Middle frontal gyrus (tissue), 1 donor: ENCODE measurements around the gene USP1.

Source experiments
- DNase-seq: peaks from one replicate; pipeline ENCODE4 v3.0.0-alpha.2; 2015; ENCODE audit warnings: low spot score; ENCODE audit errors: extremely low spot score

USP1 gene, protein sequence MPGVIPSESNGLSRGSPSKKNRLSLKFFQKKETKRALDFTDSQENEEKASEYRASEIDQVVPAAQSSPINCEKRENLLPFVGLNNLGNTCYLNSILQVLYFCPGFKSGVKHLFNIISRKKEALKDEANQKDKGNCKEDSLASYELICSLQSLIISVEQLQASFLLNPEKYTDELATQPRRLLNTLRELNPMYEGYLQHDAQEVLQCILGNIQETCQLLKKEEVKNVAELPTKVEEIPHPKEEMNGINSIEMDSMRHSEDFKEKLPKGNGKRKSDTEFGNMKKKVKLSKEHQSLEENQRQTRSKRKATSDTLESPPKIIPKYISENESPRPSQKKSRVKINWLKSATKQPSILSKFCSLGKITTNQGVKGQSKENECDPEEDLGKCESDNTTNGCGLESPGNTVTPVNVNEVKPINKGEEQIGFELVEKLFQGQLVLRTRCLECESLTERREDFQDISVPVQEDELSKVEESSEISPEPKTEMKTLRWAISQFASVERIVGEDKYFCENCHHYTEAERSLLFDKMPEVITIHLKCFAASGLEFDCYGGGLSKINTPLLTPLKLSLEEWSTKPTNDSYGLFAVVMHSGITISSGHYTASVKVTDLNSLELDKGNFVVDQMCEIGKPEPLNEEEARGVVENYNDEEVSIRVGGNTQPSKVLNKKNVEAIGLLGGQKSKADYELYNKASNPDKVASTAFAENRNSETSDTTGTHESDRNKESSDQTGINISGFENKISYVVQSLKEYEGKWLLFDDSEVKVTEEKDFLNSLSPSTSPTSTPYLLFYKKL

DNA sequence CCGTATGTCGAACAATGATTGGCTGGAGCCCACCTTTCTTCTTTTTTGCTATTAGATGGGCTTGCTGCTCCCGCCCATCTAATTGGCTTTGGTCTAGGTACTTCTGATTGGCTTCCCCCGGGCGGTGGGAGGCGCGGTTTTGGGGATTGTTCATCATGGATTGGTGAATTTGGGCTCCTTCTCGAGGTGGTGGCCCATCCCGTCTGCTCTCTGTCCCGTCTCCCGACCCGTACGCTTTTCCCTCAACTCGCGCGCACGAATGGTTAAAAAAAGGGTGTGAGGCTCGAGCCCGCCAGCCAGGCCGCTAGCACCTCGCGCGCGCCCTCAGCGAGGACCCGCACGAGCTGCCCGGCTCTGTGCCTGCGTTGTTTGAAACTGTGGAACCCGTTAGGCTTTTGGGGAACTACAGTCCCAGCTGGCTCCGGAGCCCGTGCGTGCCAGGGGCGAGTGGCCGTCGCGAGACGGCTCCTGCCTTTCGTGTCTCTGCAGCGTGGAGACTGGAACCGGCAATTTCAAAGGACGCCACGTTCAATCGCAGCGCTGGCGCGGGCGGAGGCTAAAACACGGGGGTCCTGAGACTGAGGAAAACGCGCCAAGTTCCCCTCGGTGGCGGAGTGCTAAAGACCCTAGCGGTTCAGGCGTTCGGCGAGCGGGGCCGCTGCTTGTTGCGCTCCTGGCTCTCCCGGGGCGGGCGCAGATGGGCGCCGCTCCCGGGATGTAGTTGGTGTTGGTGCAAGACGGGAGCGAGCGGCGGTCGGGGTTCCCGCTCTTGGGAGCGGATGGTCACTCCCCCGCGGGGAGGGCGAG lies at the start of gene USP1:
TSS of gene USP1 (plus strand) at position 584 of the 807 bp plus-strand sequence. CDS start 2,819 bp downstream, outside the sequence.
- peak; percentile 97 for DNase-seq

DNA sequence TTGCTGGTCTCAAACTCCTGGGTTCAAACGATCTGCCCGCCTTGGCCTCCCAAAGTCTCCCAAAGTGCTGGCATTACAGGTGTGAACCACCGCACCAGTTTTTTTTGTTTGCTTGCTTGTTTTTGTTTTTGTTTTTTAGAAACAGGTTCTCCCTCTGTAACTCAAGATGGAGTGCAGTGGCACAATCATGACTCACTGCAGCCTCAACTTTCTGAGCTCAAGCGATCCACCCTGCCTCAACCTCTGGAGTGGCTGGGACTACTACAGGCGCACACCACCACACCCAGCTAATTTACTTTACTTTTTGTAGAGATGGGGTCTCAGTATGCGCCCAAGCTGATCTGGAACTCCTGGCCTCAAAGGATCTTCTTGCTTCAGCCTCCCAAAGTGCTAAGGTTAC lies 47.3 kb upstream of the USP1 start:
- no peak for DNase-seq

DNA sequence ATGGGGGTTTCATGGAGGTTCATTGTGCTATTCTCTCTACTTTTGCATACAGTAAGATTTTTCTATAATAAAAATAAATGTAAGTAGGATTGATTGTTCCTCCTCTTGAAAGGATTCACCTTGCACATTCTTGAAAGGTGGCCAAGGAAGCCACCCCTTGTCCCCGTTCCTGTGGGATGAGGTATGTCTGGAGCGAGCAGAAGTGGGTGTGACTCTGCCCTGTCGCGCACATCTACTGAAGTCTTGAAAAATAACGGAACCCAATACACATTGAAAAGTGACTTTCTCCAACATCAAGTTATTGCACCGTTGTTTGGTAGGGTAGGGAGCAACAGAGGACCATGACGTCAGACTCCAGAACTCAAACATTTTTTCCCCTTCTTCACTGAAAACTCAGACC lies 46.8 kb upstream of the USP1 start:
- DNase-seq, result no peak

DNA sequence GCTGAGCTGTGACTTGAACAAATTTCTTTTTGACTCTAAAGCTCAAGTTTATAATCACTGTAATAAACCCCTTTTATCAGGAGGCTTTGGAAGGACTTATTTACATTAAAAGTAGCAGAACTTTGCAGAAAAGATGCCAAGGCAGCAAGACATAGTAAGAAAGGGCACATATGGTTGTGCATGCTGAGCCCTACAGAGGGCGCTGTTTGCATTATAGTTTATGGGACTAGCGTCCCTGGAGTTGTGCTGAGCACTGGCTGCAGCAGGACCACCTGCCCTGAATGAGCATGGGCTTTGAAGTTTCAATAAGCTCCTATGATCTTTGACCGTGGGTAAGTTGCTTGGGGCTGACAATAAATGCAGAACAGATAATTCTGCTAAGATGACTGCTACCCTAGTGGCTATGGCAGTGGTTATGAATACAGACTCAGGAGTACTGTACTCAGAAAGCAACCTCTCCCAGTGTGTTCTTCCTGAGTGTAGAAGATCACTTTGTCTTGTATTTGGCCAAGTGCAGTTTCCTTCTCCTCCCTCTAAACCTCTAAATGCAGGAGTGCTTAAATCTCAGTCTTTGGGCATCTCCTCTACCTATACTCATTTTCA lies 45.4 kb upstream of the USP1 start:
- no peak for DNase-seq

DNA sequence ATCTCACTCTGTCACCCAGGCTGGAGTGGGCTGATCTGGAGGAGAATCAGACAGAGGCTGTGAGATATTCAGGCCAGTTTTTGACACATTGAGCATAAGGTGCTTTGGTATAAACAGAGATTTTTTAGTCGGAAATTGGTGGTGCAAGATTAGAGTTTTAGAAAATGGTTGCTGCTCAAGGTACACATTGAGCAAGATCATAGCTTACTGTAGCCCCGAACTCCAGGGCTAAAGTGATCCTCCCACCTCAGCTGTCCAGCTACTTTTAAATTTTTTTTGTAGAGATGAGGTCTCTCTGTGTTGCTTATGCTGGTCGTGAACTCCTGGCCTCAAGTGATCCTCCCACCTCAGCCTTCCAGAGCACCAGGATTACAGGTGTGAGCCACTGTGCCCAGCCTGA lies 43.9 kb upstream of the USP1 start:
- no peak for DNase-seq

DNA sequence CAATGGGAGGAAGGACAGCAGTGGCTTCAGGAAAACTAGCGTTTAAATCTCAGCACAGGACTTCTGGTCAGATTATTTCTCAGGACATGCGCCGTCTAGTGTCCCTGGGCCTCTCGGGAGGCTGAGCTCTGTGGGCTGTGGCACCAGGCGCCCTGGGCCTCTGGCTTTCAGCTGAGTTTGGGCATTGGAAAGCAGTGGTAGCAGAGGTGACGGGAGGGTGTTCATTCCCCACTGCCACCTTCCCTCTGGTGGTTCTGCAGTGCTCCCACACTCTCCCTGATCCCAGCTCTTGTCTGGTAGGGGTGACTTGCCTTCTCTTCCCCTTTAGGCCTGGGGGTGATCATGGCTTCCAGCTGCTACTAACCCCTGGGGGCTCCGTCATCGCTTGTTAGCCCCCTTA lies 42.2 kb upstream of the USP1 start:
- no peak for DNase-seq

DNA sequence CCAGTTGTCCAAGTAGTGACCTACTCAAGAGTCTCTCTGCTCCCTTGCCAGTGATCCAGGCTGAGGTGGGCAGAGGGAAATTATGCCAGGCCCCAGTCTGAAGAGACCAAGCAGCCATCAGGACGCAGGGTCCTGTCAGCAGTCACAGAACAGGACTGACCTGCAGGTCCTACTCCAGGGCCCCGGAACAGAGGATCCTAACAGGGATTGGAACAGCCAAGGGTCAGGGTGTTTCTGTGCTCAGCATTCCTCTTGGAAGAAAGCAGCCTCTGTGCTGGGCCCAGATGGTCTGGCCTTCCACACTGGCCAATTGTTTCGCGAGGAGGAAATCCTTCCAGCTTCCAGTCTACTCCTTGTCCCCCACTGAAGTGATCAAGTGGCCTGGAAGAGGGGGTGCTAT lies 41.6 kb upstream of the USP1 start:
- DNase-seq, result no peak

DNA sequence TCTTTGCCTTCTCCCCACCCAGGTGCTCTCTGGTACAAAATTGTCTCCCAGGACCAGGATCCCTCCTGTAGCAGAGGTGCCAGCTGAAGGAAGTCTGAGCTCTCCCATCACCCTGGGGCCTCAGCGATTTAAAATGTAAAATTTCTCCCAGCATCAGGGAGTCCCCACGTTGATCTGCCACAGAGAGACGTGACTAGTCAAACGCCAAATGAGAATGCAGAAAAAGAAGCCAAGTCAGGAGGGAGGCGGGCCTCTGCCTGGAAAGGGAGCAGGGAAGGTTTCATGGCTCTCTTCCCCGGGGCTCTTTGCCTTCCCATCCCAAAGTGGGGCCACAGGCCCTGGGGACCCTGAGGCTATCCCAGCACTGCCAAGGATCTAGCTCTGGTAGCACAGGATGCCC lies 40.0 kb upstream of the USP1 start:
- DNase-seq, result no peak

DNA sequence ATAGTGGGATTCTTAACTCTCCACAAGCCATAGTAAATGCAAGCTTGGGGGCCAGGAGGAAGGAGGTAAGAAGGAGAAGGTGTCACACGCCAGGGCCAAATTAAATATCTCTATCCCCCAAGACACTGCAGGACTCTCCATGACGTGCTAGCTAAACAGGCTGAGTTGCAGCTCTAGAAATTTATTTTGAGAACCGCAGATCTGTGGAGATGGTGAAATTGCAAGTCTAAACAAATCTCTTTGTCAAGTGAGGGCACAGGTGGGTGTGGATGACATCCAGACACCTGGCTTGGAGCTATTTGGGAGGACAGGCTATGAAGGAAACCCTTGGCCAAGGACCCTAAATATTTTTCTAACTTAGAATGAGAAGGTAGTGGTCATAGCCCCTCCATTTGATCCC lies 39.5 kb upstream of the USP1 start:
- no peak for DNase-seq

DNA sequence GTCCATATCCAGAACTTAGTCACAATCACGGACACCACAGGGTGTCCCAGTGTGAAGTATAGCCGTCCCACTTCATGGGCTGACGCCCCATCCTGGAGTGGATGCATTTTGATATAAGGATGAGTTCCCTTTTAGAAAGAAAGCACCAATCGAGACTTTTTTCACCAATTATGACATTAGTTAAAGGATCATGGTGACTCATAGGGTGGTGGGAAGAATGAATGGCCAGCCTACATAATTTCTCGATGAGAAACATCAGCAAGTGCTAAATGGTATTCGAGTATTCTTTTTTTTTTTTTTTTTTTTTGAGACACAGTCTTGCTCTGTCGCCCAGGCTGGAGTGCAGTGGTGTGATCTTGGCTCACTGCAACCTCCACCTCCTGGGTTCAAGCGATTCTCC lies 38.5 kb upstream of the USP1 start:
- no peak for DNase-seq

DNA sequence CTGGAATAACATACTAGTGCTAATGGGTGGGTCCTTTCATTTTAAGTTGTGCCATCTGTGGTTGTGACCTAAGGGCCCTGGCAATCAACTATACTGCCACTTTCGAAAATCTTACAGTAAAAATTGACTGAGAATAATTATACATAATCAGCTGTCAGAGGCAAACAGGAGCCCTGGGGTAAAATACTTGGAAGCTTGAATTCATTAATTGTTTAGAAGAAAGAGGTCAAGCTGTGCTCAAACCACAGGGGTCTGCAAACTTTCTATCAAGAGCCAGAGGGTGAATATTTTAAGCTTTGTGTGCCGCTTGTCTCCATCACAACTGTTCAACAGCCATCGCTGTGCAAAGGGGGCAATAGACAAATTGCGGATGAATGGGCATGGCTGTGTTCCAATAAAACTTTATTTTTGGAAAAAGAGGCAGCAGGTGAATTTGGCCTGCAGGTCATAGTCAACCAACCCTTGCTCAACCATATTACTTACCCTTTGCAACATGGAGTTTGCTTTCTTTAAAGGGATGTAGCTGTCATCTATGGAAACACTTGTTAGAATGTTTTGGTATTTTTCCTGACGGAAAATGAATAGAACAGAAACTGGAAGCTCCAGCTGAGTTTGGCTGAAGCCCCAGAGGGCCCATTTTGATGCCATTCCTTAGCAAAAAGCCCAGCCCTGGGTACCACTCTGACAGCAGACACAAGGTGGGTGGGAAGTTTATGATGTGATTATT lies 35.7 kb upstream of the USP1 start:
- no peak for DNase-seq

DNA sequence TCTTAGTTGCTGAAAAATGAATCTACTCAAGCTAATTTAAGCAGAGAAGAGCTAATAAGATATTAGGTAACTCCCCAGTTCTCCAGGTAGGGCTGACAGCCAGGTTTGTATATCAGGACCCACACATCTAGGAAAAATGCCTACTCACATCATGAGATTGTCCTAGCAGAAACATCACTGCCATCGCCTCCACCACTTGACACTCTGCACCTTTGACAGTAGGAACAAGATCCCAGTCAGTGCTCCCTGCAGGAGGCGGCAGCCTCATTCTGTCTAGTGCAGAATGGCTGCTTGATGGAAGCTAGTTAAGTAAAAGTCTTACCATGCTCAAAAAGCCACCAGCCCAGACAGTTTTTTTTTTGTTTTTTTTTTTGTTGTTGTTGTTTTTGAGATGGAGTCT lies 31.6 kb upstream of the USP1 start:
- DNase-seq, result no peak

DNA sequence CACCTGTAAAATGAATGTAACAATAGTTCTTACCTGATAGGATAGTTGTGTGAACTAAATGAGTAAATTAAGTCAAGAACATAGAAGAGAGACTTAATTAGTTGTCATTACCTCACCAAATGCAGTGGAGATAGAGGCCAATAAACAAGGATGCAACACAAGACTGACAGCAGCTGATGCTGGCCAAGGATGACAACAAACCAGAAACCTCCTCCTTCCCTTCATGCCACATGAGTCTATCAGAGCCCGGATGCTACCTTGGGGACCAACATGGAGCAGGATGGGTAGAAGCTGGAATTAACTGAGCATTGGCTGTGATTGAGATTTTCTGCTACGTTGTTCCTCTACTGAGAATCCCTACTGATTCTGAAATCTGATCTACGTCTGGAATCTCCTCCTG lies 30.3 kb upstream of the USP1 start:
- DNase-seq, result no peak

DNA sequence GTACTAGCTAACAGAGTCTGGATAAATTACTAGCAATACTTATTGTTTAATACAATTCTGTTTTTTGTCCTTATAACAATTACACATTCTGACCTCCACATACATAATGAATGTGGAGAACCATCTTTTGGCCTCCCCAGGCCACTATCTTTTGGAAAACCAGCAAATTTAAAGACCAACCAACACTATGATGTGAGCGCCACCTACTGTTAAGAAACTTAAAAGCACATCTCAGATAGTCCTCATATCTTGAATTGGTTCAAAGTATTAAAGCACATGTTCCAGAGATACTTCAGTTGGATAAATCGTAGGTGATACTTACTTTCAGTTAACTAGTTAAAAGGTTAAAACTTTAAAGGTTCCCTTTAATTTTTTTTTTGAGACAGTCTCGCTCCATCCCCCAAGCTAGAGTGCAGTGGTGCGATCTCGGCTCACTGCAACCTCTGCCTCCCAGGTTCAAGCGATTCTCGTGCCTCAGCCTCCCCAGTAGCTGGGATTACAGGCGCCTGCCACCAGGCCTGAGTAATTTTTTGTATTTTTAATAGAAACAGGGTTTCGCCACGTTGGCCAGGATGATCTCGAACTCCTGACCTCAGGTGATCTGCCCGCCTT lies 29.3 kb upstream of the USP1 start:
- DNase-seq, result peak; percentile 80

DNA sequence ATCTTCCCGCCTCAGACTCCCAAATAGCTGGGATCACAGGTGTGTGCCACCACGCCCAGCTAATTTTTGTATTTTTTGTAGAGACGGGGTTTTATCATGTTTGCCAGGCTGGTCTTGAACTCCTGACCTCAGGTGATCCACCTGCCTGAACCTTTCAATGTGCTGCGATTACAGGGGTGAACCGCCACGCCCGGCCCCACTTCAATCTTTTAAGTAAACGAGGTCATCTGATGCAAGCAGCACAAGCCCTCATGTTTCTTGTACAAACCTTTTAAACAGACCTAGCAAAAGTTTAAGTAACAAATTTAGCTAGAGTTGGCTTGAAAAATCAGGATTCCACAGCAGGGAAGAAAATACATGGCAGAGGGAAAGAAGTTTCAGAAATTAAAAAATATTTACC lies 21.2 kb upstream of the USP1 start:
- DNase-seq, result no peak

DNA sequence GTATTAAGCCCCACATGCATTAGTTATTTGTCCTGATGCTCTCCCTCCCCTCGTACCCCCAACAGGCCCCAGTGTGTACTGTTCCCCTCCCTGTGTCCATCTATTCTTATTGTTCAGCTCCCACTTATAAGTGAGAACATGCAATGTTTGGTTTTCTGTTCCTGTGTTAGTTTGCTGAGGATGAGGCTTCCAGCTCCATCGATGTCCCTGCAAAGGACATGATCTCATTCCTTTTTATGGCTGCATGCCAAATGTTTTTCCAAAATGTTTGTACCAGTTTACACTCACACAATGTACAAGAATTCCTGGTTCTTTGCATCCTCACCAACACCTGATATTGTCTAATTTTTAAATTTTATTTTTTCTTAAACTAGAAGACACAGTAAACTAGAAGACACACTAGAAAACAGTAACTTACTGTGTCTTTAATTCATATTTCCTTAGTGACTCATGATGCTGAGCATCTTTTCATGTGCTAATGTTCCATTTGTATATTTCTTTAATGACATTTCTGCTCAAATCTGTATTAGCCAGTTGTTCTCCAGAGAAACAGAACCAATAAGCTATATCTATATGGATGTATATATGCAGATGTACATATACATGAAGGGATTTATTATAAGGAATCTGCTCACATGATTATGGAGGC lies 19.4 kb upstream of the USP1 start:
- DNase-seq, result no peak

DNA sequence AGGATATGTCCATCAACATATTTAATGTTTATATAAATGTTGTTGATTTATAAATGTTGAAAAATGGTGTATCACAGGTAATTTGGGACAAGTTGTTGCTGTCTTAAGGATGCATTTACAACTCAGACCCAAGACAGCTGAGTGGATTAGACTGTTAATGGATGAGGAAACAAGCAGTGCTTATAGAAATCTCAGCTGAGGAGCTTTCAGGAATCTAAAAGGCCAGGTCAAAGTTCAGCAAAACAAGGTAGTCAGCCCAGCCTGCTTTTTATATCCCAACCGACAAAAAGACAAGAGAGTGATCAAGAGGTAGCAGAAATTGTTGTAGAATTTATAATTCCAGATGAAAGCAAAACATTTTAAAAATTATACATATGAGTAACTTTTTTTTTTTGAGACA lies 16.6 kb upstream of the USP1 start:
- no peak for DNase-seq

DNA sequence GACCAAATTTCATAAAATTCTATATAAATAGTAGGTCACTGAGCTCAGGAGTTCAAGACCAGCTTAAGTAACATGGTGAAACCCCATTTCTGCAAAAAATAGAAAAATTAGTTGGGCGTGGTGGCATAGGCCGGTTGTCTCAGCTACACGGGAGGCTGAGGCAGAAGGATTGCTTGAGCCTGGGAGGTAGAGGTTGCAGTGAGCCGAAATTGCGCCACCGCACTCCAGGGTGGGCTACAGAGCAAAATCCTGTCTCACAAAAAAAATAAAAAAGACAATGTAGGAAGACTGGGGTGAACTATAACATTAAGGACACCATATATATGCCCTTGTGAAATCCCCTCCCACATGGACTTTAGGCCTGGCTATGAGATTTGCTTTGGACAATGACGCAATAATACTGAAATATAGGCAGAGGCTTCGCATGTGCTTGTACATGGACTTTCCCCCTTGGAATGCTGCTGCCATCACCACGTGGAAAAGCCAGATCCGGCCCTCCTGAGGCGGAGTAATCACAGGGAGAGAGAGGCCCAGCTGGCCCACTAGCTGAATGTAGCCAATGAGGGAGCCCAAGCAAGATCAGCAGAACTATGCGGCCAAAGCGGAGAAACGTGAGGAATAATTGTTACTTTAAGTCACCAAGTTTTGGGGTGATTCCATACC lies 13.1 kb upstream of the USP1 start:
- DNase-seq, result no peak

DNA sequence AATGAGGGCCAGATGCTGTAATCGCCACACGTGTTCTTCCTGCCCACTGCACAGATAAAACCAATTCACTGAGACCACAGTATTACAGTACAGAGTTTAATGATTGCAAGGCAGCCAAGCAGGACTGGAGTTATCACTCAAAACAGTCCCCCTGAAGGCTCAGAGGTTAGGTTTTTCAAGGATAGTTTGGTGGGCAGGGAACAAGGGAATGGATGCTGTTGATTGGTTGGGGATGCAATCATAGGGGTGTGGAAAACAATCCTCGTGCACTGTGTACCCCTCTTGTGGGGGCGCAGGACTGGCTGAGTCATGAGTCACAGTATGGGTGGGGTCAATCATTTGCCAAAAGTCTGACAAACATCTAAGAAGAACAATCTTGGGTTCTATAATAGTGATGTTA lies 12.4 kb upstream of the USP1 start:
- DNase-seq, result no peak
